Measurements from ENCODE around the gene WNK2.

The WNK2 gene

DNA sequence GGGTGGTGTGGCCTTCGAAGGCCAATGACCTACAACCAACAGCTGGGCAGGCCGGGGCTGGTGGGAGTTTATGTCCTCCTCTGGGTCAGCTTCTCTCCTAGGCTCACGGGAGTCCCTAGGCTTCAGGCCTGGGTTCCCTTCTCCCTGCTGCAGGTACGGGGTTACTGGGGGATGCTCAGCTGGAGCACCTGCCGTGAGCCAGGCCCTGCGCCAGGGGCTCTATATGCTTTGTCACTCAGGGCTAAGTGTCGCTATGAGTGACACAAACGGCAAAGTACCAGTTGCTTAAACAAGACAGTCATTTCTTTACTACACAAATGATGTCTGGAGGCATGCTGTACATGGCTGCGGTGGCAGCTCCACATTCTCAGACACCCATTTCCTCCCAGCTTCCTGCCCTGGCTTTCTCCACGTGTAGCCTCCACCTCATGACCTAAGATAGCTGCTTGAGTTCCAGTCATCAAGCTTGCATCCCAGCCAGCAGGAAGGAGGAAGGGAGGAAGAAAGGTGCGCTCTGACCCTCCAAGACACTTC, 27.4 kb upstream of the WNK2 start:
- no peak for DNase-seq (ENCODE audit: low spot score)
- H3K9ac ChIP-seq (ENCODE audit: low read depth, low read length, poor library complexity), result no peak overlapping the region
- H3K23ac ChIP-seq (ENCODE audit: low read depth, low read length, poor library complexity), result no peak overlapping the region
- H3K14ac ChIP-seq (ENCODE audit: low read length), result no peak overlapping the region
- H2BK5ac ChIP-seq (ENCODE audit: low read length), result no peak overlapping the region
- no peak overlapping the region for H3K4me2 ChIP-seq (ENCODE audit: insufficient read depth, low read length, poor library complexity, severe bottlenecking)
- H3K27me3 ChIP-seq (ENCODE audit: control insufficient read depth in 3 of 3, insufficient read depth in 3 of 3, low read depth in 1 of 3, low read length in 3 of 3), result no peaks in the 10 kb centered on the region
- no peak overlapping the region for H4K91ac ChIP-seq (ENCODE audit: low read depth, low read length, poor library complexity)
- H3K36me3 ChIP-seq (replicated peaks in 1 of 2; ENCODE audit: control insufficient read depth in 2 of 2, insufficient read depth in 2 of 2, low read length in 2 of 2), result no peaks in the 10 kb centered on the region
- peak overlapping the region; percentile 16 for H2AK5ac ChIP-seq (ENCODE audit: low read depth, low read length)
- H3K79me1 ChIP-seq (ENCODE audit: low read depth, low read length), result no peaks in the 10 kb centered on the region
- no peak overlapping the region for H3K4ac ChIP-seq (ENCODE audit: low read length)
- peaks cover 0 to 1% of the 10 kb centered on the region in 2 donors for H3K9me3 ChIP-seq (replicated peaks in 1 of 2; ENCODE audit: control insufficient read depth in 2 of 2, insufficient read depth in 1 of 2, low read depth in 1 of 2, low read length in 2 of 2)
- H3K18ac ChIP-seq (ENCODE audit: low read length), result no peak overlapping the region
- H2BK15ac ChIP-seq (ENCODE audit: low read length), result no peak overlapping the region
- no peak overlapping the region for H3K27ac ChIP-seq (replicated peaks; ENCODE audit: low read length)
- H2BK12ac ChIP-seq (ENCODE audit: low read length), result no peak overlapping the region
- H2AFZ ChIP-seq (ENCODE audit: low read length), result no peak overlapping the region
- H3K4me1 ChIP-seq (ENCODE audit: control insufficient read depth in 2 of 2, insufficient read depth in 1 of 2, low read depth in 1 of 2, low read length in 2 of 2), result no peaks in the 10 kb centered on the region
- H4K8ac ChIP-seq (ENCODE audit: low read depth, low read length), result no peak overlapping the region
- no CpG with 5 or more reads among the region's 11 CpGs for WGBS, 2 donors (ENCODE audit: extremely low coverage in 2 of 2, insufficient read length in 2 of 2, insufficient replicate concordance in 1 of 2)
- no peak overlapping the region for H3K4me3 ChIP-seq (ENCODE audit: low read length in 2 of 2)
- H2BK120ac ChIP-seq (ENCODE audit: low read depth, low read length), result no peak overlapping the region

DNA sequence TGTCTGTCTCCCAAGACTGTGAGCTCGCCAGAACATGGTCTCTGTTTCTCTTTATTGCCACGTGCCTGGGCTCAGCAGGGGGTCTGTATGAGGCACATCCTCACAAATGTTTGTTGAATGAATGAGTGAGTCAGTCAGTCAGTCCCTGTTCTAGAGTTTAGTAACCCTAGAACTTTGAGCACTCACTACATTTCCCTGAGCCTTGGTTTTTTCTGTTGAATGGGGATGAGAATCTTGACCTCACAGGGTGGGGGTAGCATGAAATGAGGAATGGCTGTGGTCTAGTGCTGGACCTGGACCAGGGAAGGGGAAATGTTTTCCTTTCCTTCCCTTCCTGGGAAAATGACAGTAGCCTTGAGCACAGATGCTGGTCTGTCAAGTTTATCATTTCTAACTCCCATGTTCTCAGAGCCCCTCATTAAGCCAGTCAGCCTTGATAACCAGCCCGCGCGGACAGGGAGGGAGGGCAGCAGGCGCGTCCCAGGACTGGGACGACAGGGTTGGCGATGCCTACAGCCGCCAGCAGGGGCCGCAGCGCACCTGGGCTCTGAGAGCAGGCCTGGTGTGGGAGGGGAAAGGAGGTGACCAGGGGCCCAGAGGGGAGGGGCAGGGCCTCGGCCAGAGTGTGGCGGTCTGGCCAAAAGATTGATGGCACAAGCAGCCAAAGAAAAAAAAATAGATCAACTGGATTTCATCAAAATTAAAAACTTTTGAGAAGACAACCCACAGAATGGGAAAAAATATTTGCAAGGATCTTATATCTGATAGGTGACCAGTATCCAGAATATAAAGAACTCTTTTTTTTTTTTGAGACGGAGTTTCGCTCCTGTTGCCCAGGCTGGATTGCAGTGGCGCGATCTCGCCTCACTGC, 24.1 kb upstream of the WNK2 start:
- Histone ChIP-seq H2BK15ac (ENCODE audit: low read length) (no peak overlapping the region), H3K36me3 (replicated peaks in 1 of 2; ENCODE audit: control insufficient read depth in 2 of 2, insufficient read depth in 2 of 2, low read length in 2 of 2) (no peaks in the 10 kb centered on the region), H4K8ac (ENCODE audit: low read depth, low read length) (no peak overlapping the region), H3K14ac (ENCODE audit: low read length) (no peak overlapping the region), H3K9me3 (replicated peaks in 1 of 2; ENCODE audit: control insufficient read depth in 2 of 2, insufficient read depth in 1 of 2, low read depth in 1 of 2, low read length in 2 of 2) (peaks cover 0 to 1% of the 10 kb centered on the region in 2 donors), H3K4me3 (ENCODE audit: low read length in 2 of 2) (no peak overlapping the region), H3K18ac (ENCODE audit: low read length) (no peak overlapping the region), H3K4ac (ENCODE audit: low read length) (no peak overlapping the region), H3K79me1 (ENCODE audit: low read depth, low read length) (no peaks in the 10 kb centered on the region), H3K9ac (ENCODE audit: low read depth, low read length, poor library complexity) (no peak overlapping the region), H2AK5ac (ENCODE audit: low read depth, low read length) (no peak overlapping the region), H3K23ac (ENCODE audit: low read depth, low read length, poor library complexity) (no peak overlapping the region), H3K4me2 (ENCODE audit: insufficient read depth, low read length, poor library complexity, severe bottlenecking) (no peak overlapping the region), H3K27me3 (ENCODE audit: control insufficient read depth in 3 of 3, insufficient read depth in 3 of 3, low read depth in 1 of 3, low read length in 3 of 3) (peaks cover 0 to 13% (median 0%) of the 10 kb centered on the region in 3 experiments), H3K4me1 (ENCODE audit: control insufficient read depth in 2 of 2, insufficient read depth in 1 of 2, low read depth in 1 of 2, low read length in 2 of 2) (peaks cover 0 to 6% of the 10 kb centered on the region in 2 donors), H2BK5ac (ENCODE audit: low read length) (no peak overlapping the region), H2BK12ac (ENCODE audit: low read length) (no peak overlapping the region), H3K27ac (replicated peaks; ENCODE audit: low read length) (no peak overlapping the region), H2AFZ (ENCODE audit: low read length) (no peak overlapping the region), H4K91ac (ENCODE audit: low read depth, low read length, poor library complexity) (no peak overlapping the region), H2BK120ac (ENCODE audit: low read depth, low read length) (no peak overlapping the region)
- WGBS, 2 donors (ENCODE audit: extremely low coverage in 2 of 2, insufficient read length in 2 of 2, insufficient replicate concordance in 1 of 2), result no CpG with 5 or more reads among the region's 19 CpGs
- peak; percentile 81 for DNase-seq (ENCODE audit: low spot score)

DNA sequence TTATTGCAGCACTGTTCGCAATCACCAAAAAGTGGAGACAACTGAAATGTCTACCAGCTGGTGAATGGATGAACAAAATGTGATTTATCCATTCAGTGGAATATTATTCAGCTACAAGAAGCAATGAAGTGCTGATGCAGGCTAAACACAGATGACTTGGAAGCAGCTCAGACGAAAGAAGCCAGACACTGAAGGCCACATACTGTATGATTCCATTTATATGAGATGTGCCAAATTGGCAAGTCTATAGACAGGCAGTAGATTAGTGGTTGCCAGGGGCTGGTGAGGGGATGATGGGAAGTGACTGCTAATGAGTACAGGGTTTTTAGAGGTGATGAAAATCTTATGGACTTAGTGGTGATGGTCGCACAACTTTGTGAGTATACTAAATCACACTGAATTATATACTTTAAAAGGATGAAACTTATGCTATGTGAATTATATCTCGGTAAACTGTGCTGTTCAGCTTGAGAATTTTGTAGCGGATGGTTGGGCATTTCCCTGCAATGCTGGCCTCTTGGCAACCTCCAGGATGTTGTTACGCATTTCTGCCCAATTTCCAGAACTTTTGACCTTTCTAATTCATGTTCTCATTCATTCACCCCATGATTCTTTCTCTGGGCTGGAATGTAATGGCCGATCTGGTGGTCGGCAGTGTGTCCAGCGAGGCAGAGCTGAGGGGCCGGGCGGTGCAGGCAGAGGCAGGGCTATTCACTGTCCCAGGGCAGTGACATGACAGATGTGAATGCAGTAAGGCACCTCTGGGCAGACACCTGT, 22.0 kb upstream of the WNK2 start:
- no peak overlapping the region for H2AK5ac ChIP-seq (ENCODE audit: low read depth, low read length)
- no peak overlapping the region for H4K91ac ChIP-seq (ENCODE audit: low read depth, low read length, poor library complexity)
- H2BK120ac ChIP-seq (ENCODE audit: low read depth, low read length), result no peak overlapping the region
- H3K36me3 ChIP-seq (replicated peaks in 1 of 2; ENCODE audit: control insufficient read depth in 2 of 2, insufficient read depth in 2 of 2, low read length in 2 of 2), result no peaks in the 10 kb centered on the region
- peak overlapping the region; percentile 30 for H2AFZ ChIP-seq (ENCODE audit: low read length)
- no peak overlapping the region for H4K8ac ChIP-seq (ENCODE audit: low read depth, low read length)
- H2BK15ac ChIP-seq (ENCODE audit: low read length), result no peak overlapping the region
- no peaks in the 10 kb centered on the region for H3K9me3 ChIP-seq (replicated peaks in 1 of 2; ENCODE audit: control insufficient read depth in 2 of 2, insufficient read depth in 1 of 2, low read depth in 1 of 2, low read length in 2 of 2)
- H3K27me3 ChIP-seq (ENCODE audit: control insufficient read depth in 3 of 3, insufficient read depth in 3 of 3, low read depth in 1 of 3, low read length in 3 of 3), result peaks cover 0 to 13% (median 0%) of the 10 kb centered on the region in 3 experiments
- no peak overlapping the region for H3K18ac ChIP-seq (ENCODE audit: low read length)
- WGBS, 2 donors (ENCODE audit: extremely low coverage in 2 of 2, insufficient read length in 2 of 2, insufficient replicate concordance in 1 of 2), result no CpG with 5 or more reads among the region's 11 CpGs
- no peak overlapping the region for H2BK12ac ChIP-seq (ENCODE audit: low read length)
- DNase-seq (ENCODE audit: low spot score), result no peak
- no peaks in the 10 kb centered on the region for H3K79me1 ChIP-seq (ENCODE audit: low read depth, low read length)
- H3K4ac ChIP-seq (ENCODE audit: low read length), result no peak overlapping the region
- no peak overlapping the region for H3K23ac ChIP-seq (ENCODE audit: low read depth, low read length, poor library complexity)
- no peak overlapping the region for H3K14ac ChIP-seq (ENCODE audit: low read length)
- H3K9ac ChIP-seq (ENCODE audit: low read depth, low read length, poor library complexity), result peak overlapping the region; percentile 15
- no peak overlapping the region for H3K27ac ChIP-seq (replicated peaks; ENCODE audit: low read length)
- H3K4me1 ChIP-seq (ENCODE audit: control insufficient read depth in 2 of 2, insufficient read depth in 1 of 2, low read depth in 1 of 2, low read length in 2 of 2), result peaks cover 0 to 6% of the 10 kb centered on the region in 2 donors
- no peak overlapping the region for H3K4me3 ChIP-seq (ENCODE audit: low read length in 2 of 2)
- H3K4me2 ChIP-seq (ENCODE audit: insufficient read depth, low read length, poor library complexity, severe bottlenecking), result no peak overlapping the region
- H2BK5ac ChIP-seq (ENCODE audit: low read length), result no peak overlapping the region

DNA sequence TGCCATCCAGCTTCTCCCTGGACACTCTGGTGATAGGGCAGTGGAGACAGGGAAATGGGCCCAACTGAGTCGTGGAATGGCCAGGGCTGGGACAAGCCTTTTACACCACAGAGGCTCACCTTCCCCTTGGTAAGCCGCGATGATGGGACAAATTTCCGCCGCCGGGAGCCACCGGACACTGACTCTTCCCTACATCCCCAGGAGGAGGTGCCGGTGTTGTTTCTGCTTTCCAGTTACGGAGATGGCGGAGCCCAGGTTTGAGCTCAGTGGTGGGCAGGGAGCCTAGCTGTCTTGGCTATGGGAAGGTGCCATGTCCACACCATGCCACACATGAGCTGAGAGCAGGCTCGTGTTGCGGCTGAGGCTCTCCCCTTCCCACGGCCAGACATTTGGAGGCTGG, 19.9 kb upstream of the WNK2 start:
- no peak overlapping the region for H3K4me2 ChIP-seq (ENCODE audit: insufficient read depth, low read length, poor library complexity, severe bottlenecking)
- H3K9me3 ChIP-seq (replicated peaks in 1 of 2; ENCODE audit: control insufficient read depth in 2 of 2, insufficient read depth in 1 of 2, low read depth in 1 of 2, low read length in 2 of 2), result no peaks in the 10 kb centered on the region
- H2BK12ac ChIP-seq (ENCODE audit: low read length), result no peak overlapping the region
- peak overlapping the region; percentile 53 for H3K18ac ChIP-seq (ENCODE audit: low read length)
- H3K36me3 ChIP-seq (replicated peaks in 1 of 2; ENCODE audit: control insufficient read depth in 2 of 2, insufficient read depth in 2 of 2, low read length in 2 of 2), result no peaks in the 10 kb centered on the region
- no peaks in the 10 kb centered on the region for H3K79me1 ChIP-seq (ENCODE audit: low read depth, low read length)
- H2AK5ac ChIP-seq (ENCODE audit: low read depth, low read length), result no peak overlapping the region
- WGBS, 2 donors (ENCODE audit: extremely low coverage in 2 of 2, insufficient read length in 2 of 2, insufficient replicate concordance in 1 of 2), result no CpG with 5 or more reads among the region's 13 CpGs
- H2BK15ac ChIP-seq (ENCODE audit: low read length), result peak overlapping the region; percentile 56
- no peak overlapping the region for H2AFZ ChIP-seq (ENCODE audit: low read length)
- H3K4ac ChIP-seq (ENCODE audit: low read length), result no peak overlapping the region
- no peak overlapping the region for H4K8ac ChIP-seq (ENCODE audit: low read depth, low read length)
- H2BK120ac ChIP-seq (ENCODE audit: low read depth, low read length), result no peak overlapping the region
- H3K23ac ChIP-seq (ENCODE audit: low read depth, low read length, poor library complexity), result peak overlapping the region; percentile 59
- H3K27ac ChIP-seq (replicated peaks; ENCODE audit: low read length), result no peak overlapping the region
- H4K91ac ChIP-seq (ENCODE audit: low read depth, low read length, poor library complexity), result no peak overlapping the region
- H3K27me3 ChIP-seq (ENCODE audit: control insufficient read depth in 3 of 3, insufficient read depth in 3 of 3, low read depth in 1 of 3, low read length in 3 of 3), result peaks cover 0 to 20% (median 0%) of the 10 kb centered on the region in 3 experiments
- no peak overlapping the region for H3K9ac ChIP-seq (ENCODE audit: low read depth, low read length, poor library complexity)
- H3K4me1 ChIP-seq (ENCODE audit: control insufficient read depth in 2 of 2, insufficient read depth in 1 of 2, low read depth in 1 of 2, low read length in 2 of 2), result peaks cover 0 to 6% of the 10 kb centered on the region in 2 donors
- no peak overlapping the region for H2BK5ac ChIP-seq (ENCODE audit: low read length)
- peak overlapping the region in 1 of 2 donors; percentile 16 for H3K4me3 ChIP-seq (ENCODE audit: low read length in 2 of 2)
- no peak for DNase-seq (ENCODE audit: low spot score)
- H3K14ac ChIP-seq (ENCODE audit: low read length), result no peak overlapping the region

Measured in neuronal stem cell (in vitro differentiated cells).